HG02970 (cell line): ENCODE data around the gene TNFSF8.

Experiments used
- ATAC-seq: cut with Tn5 transposase; IDR thresholded peaks from one replicate; pipeline ENCODE4 v1.9.1; 2021; ENCODE audit warnings: mild to moderate bottlenecking, moderate library complexity, moderate number of reproducible peaks; ENCODE audit not compliant: unreplicated experiment, low FRiP score

Gene TNFSF8

DNA sequence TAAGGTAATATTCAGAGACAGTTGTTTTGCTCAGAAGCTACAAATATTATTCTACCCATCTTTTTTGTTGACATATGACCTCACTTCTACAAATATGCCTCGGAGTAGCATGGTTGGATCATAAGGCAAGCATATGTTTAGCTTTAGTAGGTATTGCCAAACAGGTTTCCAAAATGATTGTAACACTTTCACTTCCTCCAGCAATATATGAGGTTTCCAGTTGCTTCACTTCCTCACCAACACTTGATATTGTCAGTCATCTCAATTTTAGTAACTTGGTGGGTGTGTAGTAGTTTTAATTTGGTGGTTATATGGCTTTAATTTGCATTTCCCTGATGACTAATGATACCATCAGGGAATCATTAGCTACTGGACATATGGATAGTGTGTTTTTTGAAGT is 46.7 kb downstream of the TNFSF8 start:
- no peak for ATAC-seq

GRCh38 chr9:114880291-114880745 is 50.1 kb downstream of the TNFSF8 start:
- no peak for ATAC-seq

- ATAC-seq: no peak
Measured at GRCh38 chr9:114878879-114879564, 51.4 kb downstream of the TNFSF8 start.

GRCh38 chr9:114869845-114870244 is 60.5 kb downstream of the TNFSF8 start:
- ATAC-seq: no peak

DNA sequence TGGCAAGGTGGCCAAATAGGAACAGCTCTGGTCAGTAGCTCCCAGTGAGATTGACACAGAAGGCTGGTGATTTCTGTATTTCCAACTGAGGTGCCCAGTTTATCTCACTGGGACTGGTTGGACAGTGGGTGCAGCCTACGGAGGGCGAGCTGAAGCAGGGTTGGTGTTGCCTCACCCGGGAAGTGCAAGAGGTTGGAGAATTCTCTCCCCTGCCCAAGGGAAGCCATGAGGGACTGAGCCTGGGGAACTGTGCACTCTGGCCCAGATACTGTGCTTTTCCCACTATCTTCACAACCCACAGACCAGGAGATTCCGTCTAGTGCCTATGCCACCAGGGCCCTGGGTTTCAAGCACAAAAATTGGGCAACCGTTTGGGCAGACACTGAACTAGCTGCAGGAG is 61.0 kb downstream of the TNFSF8 start:
- no peak for ATAC-seq

DNA sequence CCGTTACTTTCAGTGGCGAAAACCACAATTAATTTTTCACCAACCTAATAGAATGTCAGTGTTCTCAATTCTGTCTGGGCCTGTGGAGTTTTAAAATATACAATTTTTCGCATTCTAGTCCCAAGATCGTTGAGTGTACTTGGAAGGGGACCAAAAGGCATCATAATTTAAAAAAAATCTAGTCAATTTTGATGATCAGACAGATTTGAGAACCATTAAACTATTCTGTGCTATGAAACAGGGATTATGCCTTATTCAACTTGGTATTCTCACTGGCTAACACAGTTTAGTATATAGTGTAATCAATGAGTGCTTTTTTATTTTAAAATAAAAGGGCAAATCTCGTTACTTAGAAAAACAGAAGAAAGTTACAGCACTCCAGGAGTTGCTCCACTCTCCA is 63.1 kb downstream of the TNFSF8 start:
- ATAC-seq: no peak

DNA sequence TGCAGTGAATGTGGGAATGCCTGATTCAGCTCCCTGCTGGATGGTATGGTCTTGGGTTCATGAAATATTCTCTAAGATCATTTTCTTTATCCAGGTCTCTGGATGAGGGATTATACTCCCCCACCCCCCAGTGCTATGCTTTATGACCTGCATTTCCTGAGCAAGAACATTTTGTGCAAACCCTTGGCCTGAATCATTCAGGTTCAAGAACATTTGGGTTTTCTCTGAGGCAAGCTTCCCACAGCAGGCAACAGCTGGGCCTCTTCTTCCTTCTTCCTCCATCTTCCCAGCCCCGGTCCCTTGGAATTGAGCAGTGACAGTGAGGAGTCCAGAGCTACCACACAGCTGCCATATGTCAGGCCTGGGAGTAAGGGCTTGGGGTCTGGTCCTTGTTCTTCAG is 65.9 kb downstream of the TNFSF8 start:
- ATAC-seq: no peak

DNA sequence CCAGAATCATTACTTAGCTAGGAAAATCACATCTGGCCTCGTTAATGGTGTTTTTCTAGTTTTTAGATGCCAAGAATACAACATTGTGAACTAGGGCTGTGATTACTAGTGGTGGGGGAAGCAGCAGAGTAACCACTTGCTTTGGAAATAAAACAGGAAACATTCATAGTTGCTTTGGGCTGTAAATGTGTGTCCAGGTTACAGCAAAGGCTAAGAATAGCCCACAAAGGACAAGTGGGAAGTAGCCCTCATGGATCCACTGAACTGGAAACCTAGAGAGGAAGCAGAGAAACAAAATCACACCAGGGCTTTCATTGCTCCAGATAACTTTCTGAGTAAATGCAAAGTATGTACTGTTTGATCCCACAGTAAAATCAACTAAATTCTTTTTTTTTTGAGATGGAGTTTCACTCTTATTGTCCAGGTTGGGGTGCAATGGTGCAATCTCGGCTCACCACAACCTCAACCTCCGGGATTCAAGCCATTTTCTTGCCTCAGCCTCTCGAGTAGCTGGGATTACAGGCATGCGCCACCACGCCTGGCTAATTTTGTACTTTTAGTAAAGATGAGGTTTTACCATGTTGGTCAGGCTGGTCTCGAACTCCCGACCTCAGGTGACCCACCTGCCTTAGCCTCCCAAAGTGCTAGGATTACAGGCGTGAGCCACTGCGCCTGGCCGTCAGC is 68.3 kb downstream of the TNFSF8 start:
- no peak for ATAC-seq

GRCh38 chr9:114861273-114861672 is 69.1 kb downstream of the TNFSF8 start:
- ATAC-seq: no peak

GRCh38 chr9:114860187-114860586 is 70.2 kb downstream of the TNFSF8 start:
- no peak for ATAC-seq

DNA sequence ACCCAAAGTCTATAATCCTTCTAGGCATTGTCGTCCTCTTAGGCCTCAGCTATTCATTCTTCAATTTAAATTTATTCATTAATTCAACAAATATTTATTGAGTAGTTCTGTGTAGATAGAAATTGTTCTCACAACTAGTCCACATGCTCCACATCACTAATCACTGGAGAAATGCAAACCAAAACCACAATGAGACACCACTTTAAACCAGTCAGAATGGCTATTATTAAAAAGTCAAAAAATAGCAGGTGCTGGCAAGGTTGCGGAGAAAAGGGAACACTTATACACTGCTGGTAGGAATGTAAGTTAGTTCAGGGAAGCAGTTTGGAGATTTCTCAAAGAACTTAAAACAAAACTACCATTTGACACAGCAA is 73.5 kb downstream of the TNFSF8 start:
- no peak for ATAC-seq

DNA sequence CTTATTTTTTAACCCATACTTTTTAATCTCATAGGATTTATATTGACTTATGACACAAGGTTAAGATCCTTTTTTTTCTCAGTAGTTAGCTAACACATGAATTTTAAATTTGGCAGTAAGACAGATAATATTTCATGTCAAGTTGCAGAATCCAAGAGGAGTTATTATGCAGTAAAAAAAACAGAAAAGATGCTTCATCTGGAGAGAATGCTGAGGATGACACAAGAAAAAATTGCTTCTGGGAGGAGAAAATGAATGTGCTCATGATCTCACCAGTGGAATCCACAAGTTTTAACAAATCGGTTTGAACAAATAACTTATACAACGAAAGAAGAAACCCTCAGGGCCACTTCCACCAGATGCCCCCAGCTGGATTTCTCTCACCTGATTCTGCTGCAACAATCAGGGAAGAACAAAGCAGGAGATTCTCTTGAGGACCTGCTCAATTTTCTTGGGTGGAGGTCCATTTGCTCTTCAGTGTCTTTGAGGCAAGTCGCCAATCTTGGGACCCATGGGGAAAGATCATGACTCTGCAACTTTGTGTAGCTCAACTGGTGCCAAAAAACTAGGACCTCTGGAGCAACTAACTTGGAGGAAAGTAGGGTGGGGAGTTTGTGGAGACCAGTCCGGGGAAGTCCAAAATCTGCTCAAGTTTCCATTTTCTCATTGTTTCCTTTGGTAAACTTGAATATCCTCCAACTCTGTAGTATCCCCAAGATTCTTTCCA is 74.0 kb downstream of the TNFSF8 start:
- no peak for ATAC-seq

- no peak for ATAC-seq
Measured at GRCh38 chr9:114855488-114855887, 74.9 kb downstream of the TNFSF8 start.

- no peak for ATAC-seq
Measured at GRCh38 chr9:114854736-114855355, 75.5 kb downstream of the TNFSF8 start.

DNA sequence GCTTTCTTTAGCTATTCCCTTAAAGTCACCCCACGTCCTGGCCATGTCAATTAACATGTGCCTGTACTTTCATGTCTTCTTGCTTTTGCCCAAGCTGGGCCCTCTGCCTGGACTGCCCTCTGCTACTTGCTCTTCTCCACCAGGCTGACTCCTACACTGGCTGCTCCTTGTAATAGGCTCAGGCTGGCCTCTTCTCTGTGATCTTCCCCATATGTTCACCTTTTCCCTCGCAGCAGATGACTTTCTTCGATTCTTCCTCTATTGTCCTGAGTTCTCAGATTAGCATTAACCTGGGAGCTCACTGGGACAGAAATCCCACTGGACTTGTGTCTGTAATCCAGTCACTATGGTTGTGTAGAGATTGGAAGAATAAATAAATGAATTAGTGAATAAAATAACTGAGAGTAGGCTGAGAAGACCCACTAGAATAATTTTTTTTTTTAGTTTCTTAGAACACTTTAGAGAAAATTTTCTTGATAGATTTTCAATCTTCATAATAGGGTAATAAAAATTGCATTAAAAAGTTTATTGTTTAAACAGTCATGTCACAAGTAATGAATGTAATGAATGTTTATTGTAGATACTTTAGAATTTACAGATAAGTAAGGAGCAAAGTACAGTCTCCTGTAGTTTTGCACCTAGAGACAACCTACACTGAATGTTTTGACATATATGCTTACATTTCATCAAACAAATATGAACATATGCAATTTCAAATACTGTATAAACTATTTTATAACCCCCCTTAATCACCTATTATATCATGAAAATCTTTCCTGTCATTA is 77.1 kb downstream of the TNFSF8 start:
- ATAC-seq: no peak

- ATAC-seq: no peak
Measured at GRCh38 chr9:114852050-114852594, 78.3 kb downstream of the TNFSF8 start.

DNA sequence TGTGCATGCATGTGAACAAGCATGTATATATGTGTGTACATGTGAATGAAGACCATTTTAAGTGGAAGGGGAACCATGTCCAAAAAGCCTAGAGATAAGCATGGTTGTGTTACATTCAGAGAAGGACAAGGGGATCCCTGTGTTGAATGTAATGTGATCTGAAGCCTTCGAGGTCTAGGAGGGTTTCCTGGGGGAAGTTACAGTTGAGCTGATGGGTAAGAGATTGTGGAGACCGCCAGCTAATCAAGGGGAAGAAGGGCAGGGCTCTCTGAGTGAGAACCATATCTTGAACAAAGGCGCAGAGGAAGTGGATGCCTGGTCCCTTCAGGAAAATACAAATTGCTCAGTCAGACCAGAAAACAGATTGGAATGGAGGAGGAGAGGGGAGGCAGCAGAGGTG is 79.1 kb downstream of the TNFSF8 start:
- no peak for ATAC-seq
